Panc1 (cell line): ENCODE data around the gene CCDC192.

Experiments used
- CTCF ChIP-seq: fragments of 450-650 bp; IDR thresholded peaks from 2 replicates; pipeline ENCODE4 v1.5.1; 2017; ENCODE audit warnings: mild to moderate bottlenecking
- POLR2AphosphoS5 ChIP-seq: IDR thresholded peaks from 2 replicates; pipeline ENCODE4 v1.6.1; 2012; ENCODE audit warnings: mild to moderate bottlenecking, low read depth, low read length, moderate library complexity
- SIN3A ChIP-seq: IDR thresholded peaks from 2 replicates; pipeline ENCODE4 v1.6.1; 2012; ENCODE audit warnings: low read depth, mild to moderate bottlenecking, low read length, moderate library complexity, borderline replicate concordance; ENCODE audit not compliant: insufficient read depth

GRCh38 chr5:127830157-127830556 lies 127.0 kb downstream of the CCDC192 start:
- TF ChIP-seq CTCF (no peak), POLR2AphosphoS5 (no peak), SIN3A (no peak)
